GM18870 (cell line): ENCODE data around the gene STAG3.
"Not testable (repeated sequence)": the region's sequence is repeated elsewhere in the genome, so short reads cannot be mapped to it uniquely, and the experiment has no call there.

Source experiments
- ATAC-seq: cut with Tn5 transposase; IDR thresholded peaks from one replicate; pipeline ENCODE4 v1.9.1; 2021; ENCODE audit warnings: moderate library complexity; ENCODE audit not compliant: unreplicated experiment

STAG3 gene

GRCh38 chr7:100171840-100172239, 5.9 kb upstream of the STAG3 start:
- ATAC-seq: no peak

- no peak for ATAC-seq
Measured at GRCh38 chr7:100173806-100174495, 3.8 kb upstream of the STAG3 start.

GRCh38 chr7:100174582-100174981, 3.1 kb upstream of the STAG3 start:
- no peak for ATAC-seq

GRCh38 chr7:100175296-100175935, 2.3 kb upstream of the STAG3 start:
- ATAC-seq: no peak

GRCh38 chr7:100176096-100177044, 1.3 kb upstream of the STAG3 start:
- no peak for ATAC-seq

GRCh38 chr7:100180084-100180483, 2.4 kb downstream of the STAG3 start:
- not testable (repeated sequence) for ATAC-seq

GRCh38 chr7:100182616-100183015, 4.9 kb downstream of the STAG3 start:
- not testable (repeated sequence) for ATAC-seq

- ATAC-seq: not testable (repeated sequence)
Measured at GRCh38 chr7:100183090-100183489, 5.4 kb downstream of the STAG3 start.

- ATAC-seq: no peak
Measured at GRCh38 chr7:100185726-100186125, 8.0 kb downstream of the STAG3 start.

GRCh38 chr7:100189061-100189460, 11.3 kb downstream of the STAG3 start:
- no peak for ATAC-seq

GRCh38 chr7:100190048-100190711, 12.5 kb downstream of the STAG3 start:
- no peak for ATAC-seq

- no peak for ATAC-seq
Measured at GRCh38 chr7:100191775-100192174, 14.1 kb downstream of the STAG3 start.

GRCh38 chr7:100192281-100192862, 14.7 kb downstream of the STAG3 start:
- not testable (repeated sequence) for ATAC-seq

GRCh38 chr7:100192969-100193368, 15.3 kb downstream of the STAG3 start:
- no peak for ATAC-seq

- no peak for ATAC-seq
Measured at GRCh38 chr7:100195222-100195621, 17.5 kb downstream of the STAG3 start.

GRCh38 chr7:100195901-100196322, 18.2 kb downstream of the STAG3 start:
- ATAC-seq: not testable (repeated sequence)

GRCh38 chr7:100198266-100198665, 20.5 kb downstream of the STAG3 start:
- no peak for ATAC-seq

- ATAC-seq: no peak
Measured at GRCh38 chr7:100200693-100201092, 23.0 kb downstream of the STAG3 start.

GRCh38 chr7:100204454-100204853, 26.7 kb downstream of the STAG3 start:
- ATAC-seq: no peak

- ATAC-seq: peak; percentile 58
Measured at GRCh38 chr7:100208911-100209408, 31.2 kb downstream of the STAG3 start.
